ENCODE results near the gene DTX3L.

The DTX3L gene

DNA sequence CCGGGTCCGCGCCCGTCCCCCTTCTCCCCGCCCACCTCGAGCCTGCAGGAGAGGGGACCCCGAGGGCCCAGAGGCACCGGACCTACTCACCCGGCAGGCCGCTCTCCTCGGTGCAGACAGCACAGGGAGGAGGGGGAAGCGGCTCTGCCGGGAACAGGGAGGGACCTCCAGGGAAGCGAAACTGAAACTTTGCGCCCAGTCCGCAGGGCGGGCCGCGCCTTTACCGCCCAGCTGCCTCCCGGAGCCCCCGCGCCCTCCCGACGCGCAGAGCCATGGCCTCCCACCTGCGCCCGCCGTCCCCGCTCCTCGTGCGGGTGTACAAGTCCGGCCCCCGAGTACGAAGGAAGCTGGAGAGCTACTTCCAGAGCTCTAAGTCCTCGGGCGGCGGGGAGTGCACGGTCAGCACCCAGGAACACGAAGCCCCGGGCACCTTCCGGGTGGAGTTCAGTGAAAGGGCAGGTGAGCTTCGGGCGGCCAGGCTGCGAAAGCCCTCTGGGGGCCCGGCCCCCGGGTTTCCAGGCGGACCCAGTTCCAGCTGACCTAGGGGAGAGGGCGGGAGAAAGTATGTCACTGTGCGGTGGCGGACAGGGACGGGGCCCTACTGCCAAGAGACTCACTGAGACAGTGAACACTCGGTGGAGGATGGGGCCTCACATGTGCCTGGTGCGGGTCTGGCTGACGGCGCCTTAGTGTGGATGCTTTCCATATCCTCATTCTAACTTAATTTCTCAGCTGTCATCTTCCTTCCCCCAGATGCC is at the start of gene DTX3L, which contains the start of gene PARP9:
DTX3L (plus strand) TSS at position 184 of the 758 bp plus-strand sequence; CDS start at position 273, 89 bp downstream.
PARP9 (minus strand) TSS at position 146 of the 758 bp plus-strand sequence. CDS start 4,680 bp downstream, outside the sequence.
- peak; percentile 72 to 74 for DNase-seq

- DNase-seq: no peak
Observed at GRCh38 chr3:122515020-122515468, 49.1 kb upstream of the DTX3L start.

GRCh38 chr3:122515870-122516269 is 48.3 kb upstream of the DTX3L start:
- no peak for DNase-seq

GRCh38 chr3:122516846-122517360 is 47.2 kb upstream of the DTX3L start:
- DNase-seq: no peak

DNA sequence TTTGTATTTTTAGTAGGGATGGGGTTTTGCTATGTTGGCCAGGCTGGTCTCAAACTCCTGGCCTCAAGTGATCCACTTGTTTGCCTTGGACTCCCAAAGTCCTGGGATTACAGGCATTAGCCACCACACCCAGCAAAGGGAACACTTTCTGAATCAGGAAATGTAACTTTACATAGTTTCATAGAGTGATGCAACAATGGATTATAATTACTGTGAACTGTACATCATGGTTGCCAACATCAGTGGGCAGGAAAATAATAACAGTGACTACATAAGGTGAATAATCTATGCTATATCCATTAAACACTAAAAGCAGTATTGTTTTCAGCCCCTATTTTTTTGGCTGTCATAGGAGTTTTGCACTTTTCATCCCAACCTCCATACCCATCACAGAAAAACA is 44.4 kb upstream of the DTX3L start:
- no peak for DNase-seq

GRCh38 chr3:122520861-122521260 is 43.3 kb upstream of the DTX3L start:
- no peak for DNase-seq

DNA sequence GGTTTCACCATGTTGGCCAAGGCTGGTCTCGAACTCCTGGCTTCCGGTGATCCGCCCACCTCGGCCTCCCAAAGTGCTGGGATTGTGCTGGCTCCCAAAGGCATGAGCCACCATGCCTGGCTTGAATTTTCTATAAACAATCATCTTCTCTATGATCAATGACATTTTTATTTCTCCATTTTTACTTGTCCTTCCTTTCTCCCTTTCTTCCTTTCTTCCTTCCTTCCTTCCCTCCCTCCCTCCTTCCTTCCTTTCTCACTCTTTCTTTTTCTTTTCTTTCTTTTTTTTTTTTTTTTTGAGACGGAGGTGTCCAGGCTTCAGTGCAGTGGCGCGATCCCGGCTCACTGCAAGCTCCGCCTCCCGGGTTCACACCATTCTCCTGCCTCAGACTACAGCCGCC is 40.8 kb upstream of the DTX3L start:
- no peak for DNase-seq

- no peak for DNase-seq
Observed at GRCh38 chr3:122530164-122530563, 34.0 kb upstream of the DTX3L start.

- DNase-seq: no peak
Observed at GRCh38 chr3:122533480-122533879, 30.7 kb upstream of the DTX3L start.

DNA sequence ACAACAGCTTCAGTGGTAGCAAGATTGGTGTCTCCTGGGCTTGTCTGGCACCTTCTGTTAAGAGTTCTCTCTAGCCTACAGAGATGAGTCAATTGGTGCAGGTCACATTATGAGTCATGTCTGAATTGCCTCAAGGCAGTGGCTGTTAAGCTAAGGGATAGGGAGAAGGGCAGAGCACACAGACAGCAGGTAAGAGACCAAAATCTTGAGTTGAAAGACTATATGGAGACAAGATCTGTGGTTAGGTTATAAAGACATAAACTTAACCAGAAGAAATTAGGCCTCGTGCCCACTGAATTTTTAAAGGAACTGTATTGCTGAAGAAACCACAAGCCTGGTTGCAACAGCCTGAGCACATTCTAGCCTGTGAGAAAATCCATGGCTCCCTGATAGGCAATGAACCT is 30.2 kb upstream of the DTX3L start:
- DNase-seq: peak; percentile 34 to 44

DNA sequence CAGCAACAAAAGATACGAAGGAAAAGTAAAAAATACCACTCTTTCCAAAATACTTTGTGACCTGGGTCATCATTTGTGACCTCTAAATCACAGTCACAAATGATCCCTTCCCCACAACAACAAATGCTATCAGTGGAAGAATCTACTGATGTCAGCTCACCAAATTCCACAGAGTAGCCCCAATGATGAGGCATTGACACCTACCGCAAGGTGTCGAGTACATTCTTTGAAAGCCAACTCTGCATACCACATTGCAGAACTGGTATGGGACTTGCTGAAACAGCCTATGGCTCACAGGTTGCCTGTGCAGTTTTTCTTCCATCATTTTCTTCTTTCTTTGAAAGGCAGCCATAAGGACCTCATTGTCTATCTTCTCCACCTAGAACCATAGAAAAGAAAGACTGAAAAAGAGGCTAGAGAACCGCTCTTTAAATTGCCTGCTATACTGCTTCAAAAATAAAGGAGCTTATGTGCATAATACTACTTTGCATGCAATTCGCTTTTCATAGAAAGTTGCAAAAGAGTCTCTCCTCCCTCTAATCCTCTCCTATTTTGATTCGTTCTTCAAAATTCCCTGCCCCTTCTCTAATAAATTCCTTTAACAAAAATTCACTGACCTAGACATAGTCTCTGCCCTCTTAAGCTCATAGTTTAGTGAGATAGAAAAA is 28.0 kb upstream of the DTX3L start:
- DNase-seq: no peak

GRCh38 chr3:122536632-122537001 is 27.5 kb upstream of the DTX3L start:
- no peak for DNase-seq

DNA sequence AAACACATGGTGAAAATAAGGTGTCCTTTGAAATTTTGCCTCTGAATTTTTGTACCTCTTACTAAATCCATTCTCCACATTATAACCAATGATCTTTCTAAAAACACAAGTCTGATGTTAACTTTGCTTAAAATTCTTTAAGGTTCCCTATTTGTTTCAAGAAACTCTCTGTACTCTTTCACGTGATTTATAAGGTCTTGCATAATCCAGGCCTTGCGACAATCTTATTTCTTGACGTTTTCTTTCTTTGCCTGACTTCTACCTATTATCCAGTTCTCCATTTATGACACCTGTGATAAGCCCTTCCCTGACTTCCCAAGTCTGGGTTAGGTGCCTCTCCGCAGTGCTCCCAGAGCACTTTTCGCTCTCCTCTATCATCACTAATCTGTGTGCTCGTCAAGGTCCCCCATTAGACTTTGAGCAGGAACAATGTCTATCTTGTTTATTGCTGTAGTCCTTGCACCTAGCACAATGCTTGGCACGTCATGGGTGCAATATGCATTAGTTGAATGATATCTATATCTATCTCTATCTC is 25.1 kb upstream of the DTX3L start:
- DNase-seq: no peak

DNA sequence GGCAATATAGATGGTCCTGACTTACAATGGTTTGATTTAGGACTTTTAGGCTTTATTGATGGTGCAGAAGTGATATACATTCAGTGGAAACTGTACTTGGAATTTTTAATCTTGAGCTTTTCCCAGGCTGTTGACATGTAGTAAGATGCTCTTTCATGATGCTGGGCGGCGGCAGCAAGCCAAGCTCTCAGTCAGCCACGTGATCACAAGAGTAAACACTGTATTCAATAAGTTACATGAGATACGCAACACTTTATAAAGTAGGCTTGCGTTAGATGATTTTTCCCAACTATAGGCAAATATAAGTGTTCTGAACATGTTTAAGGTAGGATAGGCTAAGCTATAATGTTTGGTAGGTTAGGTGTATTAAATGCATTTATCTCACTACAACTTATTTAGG is 18.0 kb upstream of the DTX3L start:
- no peak for DNase-seq

- no peak for DNase-seq
Observed at GRCh38 chr3:122548076-122548475, 16.1 kb upstream of the DTX3L start.

GRCh38 chr3:122548619-122549018 is 15.5 kb upstream of the DTX3L start:
- DNase-seq: no peak

GRCh38 chr3:122553171-122553570 is 11.0 kb upstream of the DTX3L start:
- DNase-seq: no peak

- DNase-seq: no peak
Observed at GRCh38 chr3:122555275-122556071, 8.7 kb upstream of the DTX3L start.

- no peak for DNase-seq
Observed at GRCh38 chr3:122557356-122557755, 6.8 kb upstream of the DTX3L start.

DNA sequence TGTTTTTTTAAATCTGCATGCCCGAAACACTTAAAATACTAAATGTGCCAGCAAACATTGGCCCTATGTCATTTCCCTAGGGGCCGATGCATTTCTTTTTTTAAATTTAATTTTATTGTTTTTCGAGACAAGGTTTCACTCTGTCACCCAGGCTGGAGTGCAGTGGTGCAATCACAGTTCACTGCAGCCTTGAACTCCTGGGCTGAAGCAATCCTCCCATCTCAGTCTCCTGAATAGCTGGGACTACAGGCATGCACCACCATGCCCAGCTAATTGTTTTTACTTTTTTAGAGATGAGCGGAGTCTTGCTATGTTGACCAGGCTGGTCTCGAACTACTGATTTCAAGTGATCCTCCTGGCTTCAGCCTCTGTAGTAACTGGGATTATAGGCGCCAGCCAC is 5.5 kb upstream of the DTX3L start:
- DNase-seq: no peak

- no peak for DNase-seq
Observed at GRCh38 chr3:122559906-122560305, 4.2 kb upstream of the DTX3L start.

DNA sequence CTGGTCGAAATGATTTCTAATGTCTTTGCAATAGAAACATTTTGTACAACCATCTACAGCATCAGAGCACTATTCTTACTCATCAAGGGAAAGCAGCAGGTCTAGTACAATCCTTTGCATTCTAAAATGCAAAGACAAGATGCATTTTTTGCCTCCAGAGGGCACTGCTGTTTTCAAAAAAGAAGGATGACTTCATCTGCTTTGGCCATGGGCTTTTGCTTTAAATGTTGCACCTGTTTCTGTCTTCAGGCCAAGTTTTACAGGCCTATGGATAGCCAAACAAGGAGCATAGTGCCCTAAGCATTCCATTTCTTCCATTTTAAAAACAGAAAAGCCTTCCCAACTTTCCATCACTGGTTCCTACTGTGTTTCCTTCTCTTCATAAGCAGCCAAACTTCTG is 3.5 kb upstream of the DTX3L start:
- DNase-seq: peak; percentile 34 to 71

Data from stimulated activated CD4-positive, alpha-beta T cell treated with anti-CD3 and anti-CD28 coated beads, Interleukin-2, amount 100 ng/mL, for 24 hours (primary cell).